ENCODE measurements around the gene KCTD17. TPM values are rescaled to one million over a fixed set of nuclear protein-coding genes. Genes with fewer than 3 reads are reported as not detected.

Gene KCTD17
- total and polyA plus RNA-seq, 2 of the 13 experiments (the other 11 are each of a cell fraction or from before 2014, with no cell fraction given), result 5.3 to 11.7 TPM

DNA sequence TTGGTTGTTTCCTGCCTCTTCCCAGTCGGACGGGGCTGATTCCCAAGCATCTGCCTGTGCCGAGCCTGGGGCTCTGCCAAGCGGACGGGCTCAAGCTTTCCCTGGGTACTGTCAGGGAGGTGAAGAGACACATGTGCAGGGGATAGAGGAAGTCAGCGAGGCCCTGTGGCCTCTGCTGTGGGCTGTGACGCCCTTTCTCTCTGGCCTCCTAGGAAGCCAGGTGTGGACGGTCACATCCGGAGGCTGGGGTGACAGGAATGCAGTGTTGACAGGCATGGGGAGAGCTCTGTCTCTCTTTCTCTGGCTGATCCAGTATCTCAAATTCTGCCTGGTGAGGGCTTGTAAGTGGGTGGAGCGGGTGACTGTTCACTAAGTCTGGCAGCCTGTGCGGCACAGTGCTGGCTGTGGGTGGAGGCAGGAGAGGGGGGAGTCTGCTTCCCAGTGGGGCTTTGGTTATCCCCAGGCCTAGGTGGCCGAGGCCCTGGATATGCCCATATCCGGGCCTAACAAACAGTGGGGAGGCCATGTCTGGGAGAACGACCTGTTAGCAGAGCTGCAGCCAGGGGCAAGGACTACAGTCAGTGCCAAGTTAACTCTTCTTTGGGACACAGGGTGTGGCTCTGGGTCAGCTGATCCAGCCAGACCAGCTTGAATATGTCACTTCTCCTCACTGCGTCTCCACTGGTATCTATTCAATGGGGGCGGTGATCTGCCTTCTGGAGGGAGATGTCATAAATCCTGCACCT, 1.9 kb downstream of the KCTD17 start:
- H3K79me2 ChIP-seq (ENCODE audit: insufficient read depth, low read length), result no peaks in the 10 kb centered on the region
- peak overlapping the region; percentile 34; the same call in 1 of the 2 replicates for H3K9ac ChIP-seq (ENCODE audit: insufficient read depth, low read depth, low read length)
- intact Hi-C loops (cut with micrococcal nuclease; ENCODE audit: unreplicated experiment) (no loop called here), in situ Hi-C loops (cut with HindIII; ENCODE audit: extremely low pct_ligation_motif_present, low pct_unique_long_range_greater_than_20kb) (no loop called here)
- CTCF ChIA-PET (ENCODE audit: low intra/inter-chr PET ratio, low total read pairs), result no interaction called here
- BruUV-seq (replicated peaks), result no TSS peak
- ATAC-seq, result no peak
- peaks cover 0 to 13% of the 10 kb centered on the region in 2 experiments; a peak in 2 of 5 replicates for H3K27me3 ChIP-seq (ENCODE audit: control insufficient read depth in 1 of 2, insufficient read depth in 2 of 2, low read length in 2 of 2)
- no peaks in the 10 kb centered on the region for H4K20me1 ChIP-seq (ENCODE audit: insufficient read depth, low read length)
- H3K36me3 ChIP-seq (replicated peaks in 1 of 2; ENCODE audit: control insufficient read depth in 1 of 2, insufficient read depth in 2 of 2, low read length in 2 of 2), result no peaks in the 10 kb centered on the region; a peak in 1 of 5 replicates
- DNase-seq (ENCODE audit: low spot score), result no peak
- H2AFZ ChIP-seq (ENCODE audit: low read length), result no peak overlapping the region
- peaks cover 57% of the 10 kb centered on the region for H3K4me1 ChIP-seq (ENCODE audit: insufficient read depth, low read length)
- H3K9me3 ChIP-seq (ENCODE audit: low read length), result no peaks in the 10 kb centered on the region
- no peak overlapping the region for H3K4me3 ChIP-seq (replicated peaks in 1 of 3; ENCODE audit: insufficient read depth in 1 of 3, low read depth in 2 of 3, low read length in 3 of 3)
- POLR2A ChIA-PET, result interaction anchor here (0.8 to 2.2 kb wide), 3 partner anchors 8 to 34 kb away, joined by 4 to 6 read pairs (median 4); partner anchors contain the start of genes MPST and TST
- WGBS (ENCODE audit: low lambda C conversion rate), result 93% methylated on average over 7 of the region's 16 CpGs
- peak overlapping the region; percentile 15; the same call in 1 of the 2 replicates for H3K4me2 ChIP-seq (ENCODE audit: low read depth, low read length)
- TF ChIP-seq EED (CRISPR knock-in tag; IDR thresholded peaks at IDR 0.05), result no peak
- H3K27ac ChIP-seq (ENCODE audit: extremely low read length, insufficient read depth, low read length), result no peak overlapping the region
- no peak for FAIRE-seq

GRCh38 chr22:37054056-37054395, 2.5 kb downstream of the KCTD17 start:
- Histone ChIP-seq H3K9ac (ENCODE audit: insufficient read depth, low read depth, low read length) (no peak overlapping the region), H3K4me2 (ENCODE audit: low read depth, low read length) (peak overlapping the region; percentile 15; the same call in 1 of the 2 replicates), H3K4me1 (ENCODE audit: insufficient read depth, low read length) (peaks cover 57% of the 10 kb centered on the region), H4K20me1 (ENCODE audit: insufficient read depth, low read length) (no peaks in the 10 kb centered on the region), H2AFZ (ENCODE audit: low read length) (no peak overlapping the region), H3K27me3 (ENCODE audit: control insufficient read depth in 1 of 2, insufficient read depth in 2 of 2, low read length in 2 of 2) (peaks cover 0 to 12% of the 10 kb centered on the region in 2 experiments; a peak in 2 of 5 replicates), H3K79me2 (ENCODE audit: insufficient read depth, low read length) (no peaks in the 10 kb centered on the region), H3K36me3 (replicated peaks in 1 of 2; ENCODE audit: control insufficient read depth in 1 of 2, insufficient read depth in 2 of 2, low read length in 2 of 2) (no peaks in the 10 kb centered on the region; a peak in 1 of 5 replicates), H3K4me3 (replicated peaks in 1 of 3; ENCODE audit: insufficient read depth in 1 of 3, low read depth in 2 of 3, low read length in 3 of 3) (no peak overlapping the region; a peak in 1 of 6 replicates), H3K27ac (ENCODE audit: extremely low read length, insufficient read depth, low read length) (no peak overlapping the region), H3K9me3 (ENCODE audit: low read length) (no peaks in the 10 kb centered on the region)
- DNase-seq (ENCODE audit: low spot score) (no peak), FAIRE-seq (no peak), ATAC-seq (peak; percentile 23)
- CTCF ChIA-PET (ENCODE audit: low intra/inter-chr PET ratio, low total read pairs), result no interaction called here
- no peak for TF ChIP-seq FOXP1 (IDR thresholded peaks at IDR 0.05)
- TF ChIP-seq FOXP1 (CRISPR knock-in tag; IDR thresholded peaks at IDR 0.05), result peak; percentile 45; the same call in 1 of the 2 replicates
- TF ChIP-seq ZNF232 (CRISPR knock-in tag; IDR thresholded peaks at IDR 0.05; ENCODE audit: borderline replicate concordance), result no peak
- TF ChIP-seq, protein P1, sequence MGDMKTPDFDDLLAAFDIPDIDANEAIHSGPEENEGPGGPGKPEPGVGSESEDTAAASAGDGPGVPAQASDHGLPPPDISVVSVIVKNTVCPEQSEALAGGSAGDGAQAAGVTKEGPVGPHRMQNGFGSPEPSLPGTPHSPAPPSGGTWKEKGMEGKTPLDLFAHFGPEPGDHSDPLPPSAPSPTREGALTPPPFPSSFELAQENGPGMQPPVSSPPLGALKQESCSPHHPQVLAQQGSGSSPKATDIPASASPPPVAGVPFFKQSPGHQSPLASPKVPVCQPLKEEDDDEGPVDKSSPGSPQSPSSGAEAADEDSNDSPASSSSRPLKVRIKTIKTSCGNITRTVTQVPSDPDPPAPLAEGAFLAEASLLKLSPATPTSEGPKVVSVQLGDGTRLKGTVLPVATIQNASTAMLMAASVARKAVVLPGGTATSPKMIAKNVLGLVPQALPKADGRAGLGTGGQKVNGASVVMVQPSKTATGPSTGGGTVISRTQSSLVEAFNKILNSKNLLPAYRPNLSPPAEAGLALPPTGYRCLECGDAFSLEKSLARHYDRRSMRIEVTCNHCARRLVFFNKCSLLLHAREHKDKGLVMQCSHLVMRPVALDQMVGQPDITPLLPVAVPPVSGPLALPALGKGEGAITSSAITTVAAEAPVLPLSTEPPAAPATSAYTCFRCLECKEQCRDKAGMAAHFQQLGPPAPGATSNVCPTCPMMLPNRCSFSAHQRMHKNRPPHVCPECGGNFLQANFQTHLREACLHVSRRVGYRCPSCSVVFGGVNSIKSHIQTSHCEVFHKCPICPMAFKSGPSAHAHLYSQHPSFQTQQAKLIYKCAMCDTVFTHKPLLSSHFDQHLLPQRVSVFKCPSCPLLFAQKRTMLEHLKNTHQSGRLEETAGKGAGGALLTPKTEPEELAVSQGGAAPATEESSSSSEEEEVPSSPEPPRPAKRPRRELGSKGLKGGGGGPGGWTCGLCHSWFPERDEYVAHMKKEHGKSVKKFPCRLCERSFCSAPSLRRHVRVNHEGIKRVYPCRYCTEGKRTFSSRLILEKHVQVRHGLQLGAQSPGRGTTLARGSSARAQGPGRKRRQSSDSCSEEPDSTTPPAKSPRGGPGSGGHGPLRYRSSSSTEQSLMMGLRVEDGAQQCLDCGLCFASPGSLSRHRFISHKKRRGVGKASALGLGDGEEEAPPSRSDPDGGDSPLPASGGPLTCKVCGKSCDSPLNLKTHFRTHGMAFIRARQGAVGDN (CRISPR knock-in tag; IDR thresholded peaks at IDR 0.05), result peak; percentile 31; the same call in 1 of the 2 replicates
- TF ChIP-seq PHF8 (CRISPR knock-in tag; IDR thresholded peaks at IDR 0.05), result no peak
- no peak for TF ChIP-seq STAT5B (CRISPR knock-in tag; IDR thresholded peaks at IDR 0.05)
- TF ChIP-seq TFDP1 (CRISPR knock-in tag; IDR thresholded peaks at IDR 0.05; ENCODE audit: borderline replicate concordance), result no peak
- 0 out of 2 replicates have a peak, but pooled peaks have one; percentile 29 for TF ChIP-seq FOXA3 (CRISPR knock-in tag; IDR thresholded peaks at IDR 0.05)
- no peak for TF ChIP-seq FOXA1 (IDR thresholded peaks at IDR 0.05)
- TF ChIP-seq FOXA1 (CRISPR knock-in tag; IDR thresholded peaks at IDR 0.05), result peak; percentile 46
- 61% methylated on average over 3 of the region's 8 CpGs for WGBS (ENCODE audit: low lambda C conversion rate)
- BruUV-seq (replicated peaks), result no TSS peak
- POLR2A ChIA-PET, result interaction anchor here (0.8 to 2.2 kb wide), 3 partner anchors 9 to 35 kb away, joined by 4 to 6 read pairs (median 4); partner anchors contain the start of genes MPST and TST
- in situ Hi-C loops (cut with HindIII; ENCODE audit: extremely low pct_ligation_motif_present, low pct_unique_long_range_greater_than_20kb), result no loop called here
- intact Hi-C loops (cut with micrococcal nuclease; ENCODE audit: unreplicated experiment), result no loop called here
